IPS-18c (cell line): ENCODE measurements around the gene C1orf167.

ENCODE experiments used
- H3K4me3 ChIP-seq: 2 replicates; pipeline ENCODE4 v1.7.0; 2013; ENCODE audit warnings: low read depth, mild to moderate bottlenecking, low read length, moderate library complexity; ENCODE audit not compliant: insufficient read depth
- H3K9me3 ChIP-seq: one replicate; pipeline ENCODE4 v1.6.1; 2013; ENCODE audit warnings: mild to moderate bottlenecking, low read length, moderate library complexity; ENCODE audit not compliant: control insufficient read depth, insufficient read depth

C1orf167 gene

GRCh38 chr1:11752359-11753088 is 9.5 kb upstream of the C1orf167 start:
- Histone ChIP-seq H3K9me3 (no peaks in the 10 kb centered on the region), H3K4me3 (no peak overlapping the region)

GRCh38 chr1:11753555-11754208 is 8.3 kb upstream of the C1orf167 start:
- Histone ChIP-seq H3K9me3 (no peaks in the 10 kb centered on the region), H3K4me3 (no peak overlapping the region)

- H3K9me3 ChIP-seq, result peaks cover 2% of the 10 kb centered on the region
Measured at GRCh38 chr1:11757047-11757446, 4.9 kb upstream of the C1orf167 start.

DNA sequence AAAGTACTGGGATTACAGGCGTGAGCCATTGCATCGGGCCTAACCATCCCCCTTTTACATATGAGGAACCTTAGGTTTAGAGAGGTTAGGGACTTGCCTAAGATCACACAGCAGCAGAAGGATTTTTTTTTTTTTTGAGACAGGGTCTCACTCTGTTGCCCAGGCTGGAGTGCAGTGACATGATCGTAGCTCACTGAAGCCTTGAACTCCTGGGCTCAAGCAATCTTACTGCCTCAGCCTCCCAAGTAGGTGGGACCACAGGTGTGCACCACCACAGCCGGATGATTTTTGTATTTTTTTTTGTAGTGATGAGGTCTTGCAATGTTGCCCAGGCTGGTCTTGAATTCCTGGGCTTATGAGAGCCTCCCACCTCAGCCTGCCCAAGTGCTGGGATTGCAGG is 2.2 kb upstream of the C1orf167 start:
- H3K9me3 ChIP-seq, result peaks cover 2% of the 10 kb centered on the region
- no peak overlapping the region for H3K4me3 ChIP-seq

More at GRCh38 chr1:11757047-11757446, 4.9 kb upstream of the C1orf167 start:
- H3K4me3 ChIP-seq, result no peak overlapping the region

DNA sequence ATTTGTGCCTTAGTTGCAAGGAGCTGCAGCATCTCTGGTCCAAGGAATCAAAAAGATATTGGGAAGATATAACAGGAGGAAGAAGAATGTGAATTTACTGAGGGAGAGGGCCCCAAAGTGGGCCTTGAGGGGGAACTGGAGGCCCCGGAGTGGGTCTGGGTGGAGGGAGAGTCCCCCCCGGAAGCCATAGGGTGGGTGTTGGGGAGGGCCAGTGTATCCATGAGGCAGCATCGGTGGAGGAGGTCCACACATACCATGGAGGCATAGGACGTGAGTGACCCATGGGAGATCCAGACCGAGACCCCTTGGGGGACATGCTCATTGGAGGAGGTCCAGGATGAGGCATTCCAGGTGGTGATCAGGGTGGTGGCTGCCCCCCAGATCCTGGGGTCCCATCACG is 708 bp upstream of the C1orf167 start:
- no peak overlapping the region for H3K4me3 ChIP-seq
- H3K9me3 ChIP-seq, result peaks cover 2% of the 10 kb centered on the region

DNA sequence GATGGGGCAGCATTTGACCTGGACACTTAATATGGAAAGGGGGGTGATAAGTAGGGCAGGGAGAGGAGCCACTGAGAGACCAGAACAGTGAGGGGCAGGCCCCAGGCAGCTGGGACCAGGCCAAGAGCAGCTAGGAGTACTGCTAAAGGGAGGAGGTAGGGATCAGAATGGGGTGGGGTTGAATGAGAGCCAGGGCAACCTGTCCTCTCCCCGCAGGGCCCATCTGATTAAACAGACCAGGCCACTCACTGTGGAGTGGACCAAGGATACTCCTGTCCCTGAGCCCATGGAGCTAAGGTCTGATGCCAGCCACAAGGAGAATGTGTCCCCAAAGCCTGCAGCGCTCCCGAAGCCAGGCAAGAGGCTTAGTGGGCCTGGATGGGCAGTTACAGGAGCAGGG is 2.1 kb downstream of the C1orf167 start:
- Histone ChIP-seq H3K9me3 (peaks cover 2% of the 10 kb centered on the region), H3K4me3 (no peak overlapping the region)

- H3K9me3 ChIP-seq, result peaks cover 2% of the 10 kb centered on the region
- H3K4me3 ChIP-seq, result no peak overlapping the region
Measured at GRCh38 chr1:11764519-11764918, 2.5 kb downstream of the C1orf167 start.

- H3K9me3 ChIP-seq, result peaks cover 2% of the 10 kb centered on the region
- no peak overlapping the region for H3K4me3 ChIP-seq
Measured at GRCh38 chr1:11765661-11766428, 3.9 kb downstream of the C1orf167 start.

GRCh38 chr1:11766429-11766776 is 4.4 kb downstream of the C1orf167 start:
- no peak overlapping the region for H3K4me3 ChIP-seq
- no peaks in the 10 kb centered on the region for H3K9me3 ChIP-seq

DNA sequence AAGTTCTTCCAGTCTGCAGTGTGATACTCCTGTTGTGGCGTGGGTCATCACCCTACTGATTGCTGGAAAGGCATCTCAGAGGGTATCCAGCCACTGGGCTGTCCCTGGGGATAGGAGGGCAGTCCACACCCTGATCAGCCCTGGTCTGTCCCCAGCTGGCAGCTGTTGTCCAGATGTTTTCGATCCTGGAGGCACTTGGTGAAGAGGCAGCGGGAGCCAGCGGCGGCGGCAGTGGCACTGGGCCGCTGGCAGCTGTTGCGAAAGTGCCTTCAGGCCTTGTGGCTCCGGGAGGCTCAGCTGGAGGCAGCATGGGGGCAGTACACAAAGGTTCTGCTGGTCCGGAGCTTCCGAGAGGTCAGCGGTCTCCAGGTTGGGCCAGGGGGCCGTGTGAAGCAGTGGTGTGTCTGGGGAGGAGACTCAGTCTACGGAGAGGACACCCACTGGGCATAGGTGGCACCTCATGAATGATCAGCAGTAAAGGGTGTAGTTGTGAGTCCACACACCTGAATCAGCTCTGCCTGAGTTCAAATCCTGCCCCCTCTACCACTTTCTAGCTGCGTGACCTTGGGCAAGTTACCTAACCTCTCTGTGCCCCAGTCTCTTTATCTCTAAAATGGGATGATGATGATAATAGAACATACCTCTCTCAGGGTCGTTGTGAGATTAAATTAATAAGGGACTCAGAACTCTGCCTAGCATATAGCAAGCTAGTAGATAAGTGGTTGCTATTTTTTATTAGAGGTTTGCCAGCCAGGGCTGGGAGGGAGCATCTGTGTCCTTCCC is 6.1 kb downstream of the C1orf167 start:
- H3K9me3 ChIP-seq, result no peaks in the 10 kb centered on the region
- H3K4me3 ChIP-seq, result no peak overlapping the region

GRCh38 chr1:11768821-11769220 is 6.8 kb downstream of the C1orf167 start:
- Histone ChIP-seq H3K4me3 (no peak overlapping the region), H3K9me3 (no peaks in the 10 kb centered on the region)

GRCh38 chr1:11769274-11769673 is 7.3 kb downstream of the C1orf167 start:
- H3K4me3 ChIP-seq, result no peak overlapping the region
- no peaks in the 10 kb centered on the region for H3K9me3 ChIP-seq

DNA sequence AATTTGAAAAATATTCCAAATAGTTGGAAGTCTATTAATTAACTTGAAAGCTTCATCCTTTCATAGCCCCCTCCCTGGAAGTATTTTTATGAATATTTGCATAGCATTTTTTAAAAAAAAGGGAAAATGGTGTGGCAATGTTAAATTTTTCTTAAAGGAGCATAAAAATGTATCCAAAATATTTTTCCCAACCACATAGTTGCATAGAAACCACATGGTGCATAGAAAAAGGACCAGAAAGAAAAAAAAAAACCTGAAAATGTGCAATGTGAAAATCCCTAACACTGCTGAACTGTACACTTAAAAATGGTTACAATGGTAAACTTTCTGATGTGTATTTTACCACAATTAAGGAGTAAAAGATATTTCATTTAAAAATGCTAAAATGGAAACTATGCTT is 8.0 kb downstream of the C1orf167 start:
- H3K9me3 ChIP-seq, result peaks cover 2% of the 10 kb centered on the region
- H3K4me3 ChIP-seq, result no peak overlapping the region

DNA sequence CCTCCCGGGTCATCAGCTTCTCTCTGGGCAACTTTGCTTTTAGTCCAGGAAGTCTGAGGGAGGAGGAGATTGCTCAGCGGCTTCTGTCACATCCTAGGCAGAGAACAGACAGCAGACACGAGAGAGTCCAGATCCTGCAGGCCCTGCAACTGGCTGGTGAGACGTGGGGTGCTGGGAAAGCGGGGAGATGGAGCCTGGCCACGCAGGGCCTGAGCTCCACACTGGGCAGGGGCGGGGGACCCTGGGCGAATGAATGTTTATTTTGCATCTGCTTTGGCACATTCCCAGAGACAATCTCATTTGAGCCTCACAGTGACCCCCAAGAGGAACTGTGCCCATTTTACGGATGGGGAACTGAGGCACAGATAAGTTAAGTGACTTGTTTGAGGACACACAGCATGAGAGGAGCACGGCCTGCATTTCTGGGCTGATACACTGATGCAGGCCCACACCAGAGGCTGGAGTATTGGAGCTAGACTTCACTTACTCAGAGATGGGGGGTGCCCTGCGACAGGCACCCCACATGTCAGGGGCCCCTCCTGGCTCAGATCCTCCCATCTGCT is 9.6 kb downstream of the C1orf167 start:
- peaks cover 2% of the 10 kb centered on the region for H3K9me3 ChIP-seq
- no peak overlapping the region for H3K4me3 ChIP-seq

DNA sequence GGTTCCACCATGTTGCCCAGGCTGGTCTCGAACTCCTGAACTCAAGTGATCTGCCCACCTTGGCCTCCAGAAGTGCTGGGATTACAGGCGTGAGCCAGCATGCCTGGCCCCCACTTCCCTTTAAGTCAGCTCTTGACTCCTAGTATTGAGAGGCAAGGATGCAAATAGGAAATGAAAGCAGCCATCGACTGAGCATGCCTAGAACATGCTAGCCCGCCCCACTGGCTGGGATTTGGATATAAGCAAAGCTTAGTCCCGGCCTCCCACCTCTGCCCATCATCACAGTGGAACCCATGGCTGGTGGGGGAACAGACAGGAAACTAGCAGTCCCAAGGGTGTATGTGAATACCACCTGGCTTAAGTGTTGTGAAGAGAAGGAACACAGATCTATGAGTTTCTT is 10.5 kb downstream of the C1orf167 start:
- Histone ChIP-seq H3K4me3 (no peak overlapping the region), H3K9me3 (peaks cover 2% of the 10 kb centered on the region)

- peaks cover 2% of the 10 kb centered on the region for H3K9me3 ChIP-seq
Measured at GRCh38 chr1:11774753-11775152, 12.8 kb downstream of the C1orf167 start.

DNA sequence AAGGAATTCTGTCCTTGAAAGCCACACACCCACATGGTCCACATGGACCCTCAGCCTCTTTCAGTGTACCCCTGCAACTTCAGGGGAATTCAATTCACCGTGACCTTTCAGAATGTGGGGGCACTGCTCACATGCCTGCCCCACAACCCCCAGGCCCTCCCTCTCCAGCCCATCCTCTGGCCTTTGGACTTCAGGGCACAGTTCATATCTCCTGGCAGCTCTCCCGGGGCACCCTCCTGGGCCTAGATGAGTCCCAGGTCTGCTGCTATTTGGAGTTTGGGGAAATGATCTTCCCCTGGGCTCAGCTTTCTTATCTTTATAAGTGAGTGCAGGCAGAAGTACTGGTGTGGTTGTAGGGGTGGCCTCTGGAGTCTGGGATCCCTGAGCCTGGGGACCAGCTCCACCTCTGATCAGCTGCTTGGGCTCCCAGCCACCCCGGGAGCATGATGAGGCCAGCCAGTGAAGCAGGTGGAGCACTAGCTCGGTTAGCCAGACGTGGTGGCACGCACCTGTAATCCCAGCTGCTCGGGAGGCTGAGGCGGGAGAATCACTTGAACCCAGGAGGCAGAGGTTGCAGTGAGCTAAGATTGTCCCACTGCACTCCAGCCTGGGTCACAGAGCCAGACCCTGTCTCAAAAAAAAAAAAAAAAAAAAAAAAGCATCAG is 15.8 kb downstream of the C1orf167 start:
- Histone ChIP-seq H3K9me3 (peaks cover 2% of the 10 kb centered on the region), H3K4me3 (no peak overlapping the region)

More at GRCh38 chr1:11774753-11775152, 12.8 kb downstream of the C1orf167 start:
- H3K4me3 ChIP-seq, result no peak overlapping the region
